ENCODE measurements around the gene NR3C2.
"Not testable (repeated sequence)": the region's sequence is repeated elsewhere in the genome, so short reads cannot be mapped to it uniquely, and the experiment has no call there.

The NR3C2 gene

GRCh38 chr4:148094149-148094548, 348.1 kb downstream of the NR3C2 start:
- DNase-seq: no peak

GRCh38 chr4:148093065-148093464, 349.1 kb downstream of the NR3C2 start:
- DNase-seq: no peak

GRCh38 chr4:148092316-148093014, 349.7 kb downstream of the NR3C2 start:
- no peak for DNase-seq

- no peak for DNase-seq
These were observed 350.3 kb downstream of the NR3C2 start for GRCh38 chr4:148091896-148092295.

GRCh38 chr4:148090503-148091476, 351.4 kb downstream of the NR3C2 start:
- DNase-seq: no peak

GRCh38 chr4:148090029-148090428, 352.2 kb downstream of the NR3C2 start:
- DNase-seq: no peak

GRCh38 chr4:148089624-148090023, 352.6 kb downstream of the NR3C2 start:
- no peak for DNase-seq

GRCh38 chr4:148083073-148083472, 359.1 kb downstream of the NR3C2 start:
- DNase-seq: not testable (repeated sequence)

- DNase-seq: no peak
These were observed 360.5 kb downstream of the NR3C2 start for GRCh38 chr4:148081745-148082144.

GRCh38 chr4:148081267-148081666, 360.9 kb downstream of the NR3C2 start:
- DNase-seq: no peak

GRCh38 chr4:148079961-148080360, 362.3 kb downstream of the NR3C2 start:
- DNase-seq: no peak

GRCh38 chr4:148078061-148078460, 364.2 kb downstream of the NR3C2 start:
- DNase-seq: no peak

GRCh38 chr4:148077581-148077980, 364.6 kb downstream of the NR3C2 start:
- no peak for DNase-seq

- DNase-seq: no peak
These were observed 365.2 kb downstream of the NR3C2 start for GRCh38 chr4:148076964-148077363.

GRCh38 chr4:148075438-148075837, 366.8 kb downstream of the NR3C2 start:
- DNase-seq: no peak

GRCh38 chr4:148074462-148074861, 367.8 kb downstream of the NR3C2 start:
- no peak for DNase-seq

- no peak for DNase-seq
These were observed 368.9 kb downstream of the NR3C2 start for GRCh38 chr4:148073349-148073748.

GRCh38 chr4:148072789-148073188, 369.4 kb downstream of the NR3C2 start:
- DNase-seq: no peak

- no peak for DNase-seq
These were observed 371.2 kb downstream of the NR3C2 start for GRCh38 chr4:148071009-148071408.

GRCh38 chr4:148069895-148070178, 372.4 kb downstream of the NR3C2 start:
- no peak for DNase-seq

- DNase-seq: no peak
These were observed 372.9 kb downstream of the NR3C2 start for GRCh38 chr4:148069086-148069894.

GRCh38 chr4:148068065-148068911, 373.9 kb downstream of the NR3C2 start:
- DNase-seq: no peak
